ENCODE results near the gene DAD1. TPM values are rescaled to one million over a fixed set of nuclear protein-coding genes. Genes with fewer than 3 reads are reported as not detected.
"Not testable (repeated sequence)": the region's sequence is repeated elsewhere in the genome, so short reads cannot be mapped to it uniquely, and the experiment has no call there.

DAD1 gene
- total RNA-seq (2014; rRNA removed; shearing (Covaris generic)): 157 and 227 TPM in 2 replicates

DNA sequence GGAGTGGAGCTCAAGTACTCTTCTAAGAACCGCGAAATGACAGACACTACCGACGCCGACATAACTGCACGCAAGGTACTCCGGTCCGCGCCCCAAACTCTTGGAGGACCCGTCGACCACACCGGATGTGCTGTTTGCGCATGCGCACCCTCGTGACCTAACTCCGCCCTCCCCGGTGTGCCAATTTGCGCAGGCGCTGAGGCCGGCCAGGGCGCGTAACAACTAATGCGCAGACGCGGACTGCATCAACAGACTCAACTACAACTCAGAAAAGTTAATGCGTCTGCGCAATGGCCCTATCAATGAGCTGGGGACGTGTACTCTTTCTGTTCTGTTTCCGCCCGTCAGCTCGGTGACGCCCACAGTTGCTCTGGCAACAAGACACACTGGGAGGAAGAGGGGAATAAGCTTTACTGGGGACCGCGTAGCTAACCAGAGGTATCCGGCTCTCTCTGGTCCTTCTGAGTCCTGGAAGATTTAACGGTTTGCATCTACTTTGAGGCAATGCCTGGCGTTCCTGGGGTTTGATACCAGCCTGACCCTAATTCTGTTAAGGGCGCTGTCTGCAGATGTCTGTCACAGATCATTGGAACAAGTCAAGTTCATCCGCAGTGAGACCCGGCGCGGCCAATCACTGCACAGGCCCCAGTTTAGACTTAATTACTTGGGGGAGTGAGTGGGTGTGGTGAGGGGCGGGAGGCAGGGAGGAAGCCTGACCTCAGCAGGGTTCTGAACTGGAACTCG lies at the start of gene DAD1:
DAD1 (minus strand) TSS at position 129 of the 744 bp plus-strand sequence; CDS start at position 62, 67 bp downstream.
- DNase-seq (ENCODE audit: low spot score): peak; percentile 98

DNA sequence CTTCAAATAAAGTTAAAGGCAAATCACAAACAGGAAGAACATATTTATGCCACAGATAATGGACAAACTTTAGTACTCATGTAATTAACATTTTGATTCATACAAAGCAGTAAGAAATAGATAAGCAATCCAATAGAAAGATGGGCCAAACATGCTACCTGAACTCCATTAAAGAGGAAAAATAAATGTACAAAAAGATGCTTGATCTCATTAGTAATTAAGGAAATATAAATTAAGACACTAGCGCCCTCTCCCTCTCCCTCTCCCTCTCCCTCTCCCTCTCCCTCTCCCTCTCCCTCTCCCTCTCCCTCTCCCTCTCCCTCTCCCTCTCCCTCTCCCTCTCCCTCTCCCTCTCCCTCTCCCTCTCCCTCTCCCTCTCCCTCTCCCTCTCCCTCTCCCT lies 47.0 kb upstream of the DAD1 start:
- DNase-seq (ENCODE audit: low spot score): not testable (repeated sequence)

DNA sequence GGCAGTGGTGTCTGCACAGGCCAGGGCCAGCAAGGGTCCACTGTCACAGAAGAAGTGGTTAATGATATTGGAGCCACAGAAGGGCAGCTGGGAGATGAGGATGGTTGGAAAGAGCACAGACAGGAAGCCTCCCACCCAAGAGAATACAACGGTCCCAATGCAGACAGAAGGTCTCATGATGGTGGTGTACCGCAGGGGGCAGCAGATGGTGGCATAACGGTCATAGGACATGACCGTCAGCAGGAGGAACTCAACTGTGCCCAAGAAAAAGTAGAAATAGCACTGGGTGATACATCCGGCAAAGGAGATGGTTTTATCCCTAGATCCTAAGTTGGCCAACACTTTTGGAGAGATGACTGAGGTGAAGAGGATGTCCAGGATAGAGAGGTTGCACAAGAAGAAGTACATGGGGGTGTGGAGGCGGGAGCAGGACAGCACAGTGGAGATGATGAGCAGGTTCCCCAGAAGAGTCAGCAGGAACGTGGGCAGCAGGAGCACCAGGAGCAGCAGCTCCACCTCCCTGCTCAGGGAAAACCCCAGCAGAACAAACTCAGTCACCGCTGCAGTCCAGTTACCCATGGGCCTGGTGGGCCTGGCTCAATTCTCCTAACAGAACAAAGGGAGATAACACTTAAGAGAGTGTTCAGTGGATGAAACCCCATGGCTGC lies 45.3 kb upstream of the DAD1 start:
- DNase-seq (ENCODE audit: low spot score): no peak

DNA sequence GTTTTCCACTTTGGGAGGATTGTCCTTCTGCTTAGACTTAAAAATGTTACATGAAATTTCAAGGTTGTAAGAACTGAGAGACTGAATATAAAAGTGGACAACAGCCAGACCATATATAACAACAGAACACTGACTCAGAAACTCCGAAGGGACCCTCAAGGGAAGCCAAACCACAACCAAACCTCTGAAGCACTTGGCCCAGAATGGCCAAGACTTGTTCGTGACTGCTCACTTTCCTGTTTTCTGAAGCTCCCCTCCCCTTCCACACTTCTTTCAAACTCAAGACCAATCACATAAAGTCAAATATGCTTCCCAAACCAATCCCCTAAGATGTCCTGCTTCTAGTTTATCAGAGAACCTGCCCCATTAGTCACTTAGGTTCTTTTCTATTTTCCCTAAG lies 41.5 kb upstream of the DAD1 start:
- no peak for DNase-seq (ENCODE audit: low spot score)

DNA sequence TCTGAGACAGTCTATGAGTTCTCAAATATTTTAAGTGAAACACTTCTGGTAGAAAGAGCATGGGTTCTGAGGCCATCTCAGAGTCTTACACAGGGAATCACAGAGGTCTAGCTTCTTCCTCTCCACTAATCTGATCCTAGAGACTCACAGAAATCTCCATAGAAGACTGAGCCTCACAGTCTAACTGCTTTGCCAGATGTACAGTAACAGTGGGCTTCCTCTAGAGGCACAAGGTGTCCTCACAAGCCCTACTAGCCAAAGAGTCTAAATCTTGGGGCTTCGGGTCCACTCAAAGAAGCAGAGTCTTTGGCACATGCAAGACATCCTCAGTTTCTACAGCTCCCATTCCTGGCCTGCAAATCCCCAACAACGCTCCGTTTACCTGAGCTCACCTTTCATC lies 41.0 kb upstream of the DAD1 start:
- DNase-seq (ENCODE audit: low spot score): no peak

DNA sequence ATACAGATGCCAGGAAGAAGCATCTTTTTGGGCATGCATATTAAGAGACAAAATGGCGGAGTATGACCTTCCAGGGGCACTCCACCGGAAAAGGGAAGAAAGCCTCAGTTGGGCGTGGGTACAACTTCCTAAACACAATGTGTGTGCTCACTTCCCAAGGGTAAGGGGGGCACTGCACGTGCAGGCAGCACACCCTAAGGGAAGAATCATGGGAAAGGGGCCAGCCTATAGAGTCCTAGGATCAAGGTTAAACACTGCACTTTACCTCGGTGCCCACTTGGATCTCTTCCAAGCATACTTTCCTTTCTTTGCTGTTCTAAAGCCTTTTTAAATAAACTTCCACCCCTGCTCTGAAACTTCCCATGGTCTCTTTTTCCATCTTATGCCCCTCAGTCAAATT lies 40.3 kb upstream of the DAD1 start:
- DNase-seq (ENCODE audit: low spot score): no peak

DNA sequence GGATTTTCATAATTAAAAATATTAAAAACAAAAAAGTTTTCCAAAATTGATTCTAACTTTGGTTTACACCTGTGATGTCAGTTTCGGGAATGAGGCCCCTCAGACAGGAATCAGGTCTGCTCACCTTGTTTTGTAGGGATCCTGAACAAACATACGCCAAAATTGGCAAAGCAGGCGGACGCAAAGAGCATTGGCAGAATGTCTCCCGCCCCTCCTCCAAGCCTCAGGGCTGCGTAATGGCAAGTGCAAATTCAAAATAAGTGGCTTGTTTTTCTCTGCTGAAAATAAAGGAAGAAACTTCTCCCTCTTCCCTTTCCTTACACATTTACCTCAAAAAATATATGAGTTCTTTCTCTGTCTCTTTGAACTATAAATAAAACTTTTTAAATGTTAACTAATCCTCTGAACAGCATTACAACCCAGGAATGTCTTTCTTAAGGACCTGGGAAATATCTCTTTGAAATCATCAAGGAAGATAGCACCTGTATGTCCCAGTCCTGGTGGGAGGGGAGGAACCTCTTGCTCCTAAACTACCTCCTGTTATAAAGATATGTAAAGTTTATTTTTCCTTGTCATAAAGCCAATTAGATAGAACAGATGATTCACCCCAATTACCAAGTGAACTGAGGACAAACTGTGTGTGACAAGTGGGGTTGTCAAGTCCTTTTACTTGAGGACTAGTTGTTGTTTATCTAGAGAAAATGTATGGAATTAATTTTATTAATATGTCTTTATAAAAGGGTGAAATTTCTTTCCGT lies 38.7 kb upstream of the DAD1 start:
- DNase-seq (ENCODE audit: low spot score): no peak

DNA sequence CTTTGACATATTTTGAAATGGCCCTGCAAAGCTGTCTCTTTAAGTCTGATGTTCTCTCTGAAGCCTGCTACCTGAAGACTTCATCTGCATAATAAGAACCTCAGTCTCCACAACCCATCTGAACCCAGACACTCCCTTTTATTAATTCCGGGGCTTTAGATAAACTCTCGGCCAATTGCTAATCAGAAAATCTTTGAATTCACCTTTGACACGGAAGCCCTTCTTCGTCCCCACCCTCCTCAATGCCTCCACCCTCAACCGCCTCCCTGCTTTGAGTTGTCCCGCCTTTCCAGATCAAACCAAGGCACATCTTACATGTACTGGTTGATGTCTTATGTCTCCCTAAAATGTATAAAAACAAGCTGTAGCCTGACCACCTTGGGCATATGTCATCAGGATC lies 37.6 kb upstream of the DAD1 start:
- DNase-seq (ENCODE audit: low spot score): no peak

DNA sequence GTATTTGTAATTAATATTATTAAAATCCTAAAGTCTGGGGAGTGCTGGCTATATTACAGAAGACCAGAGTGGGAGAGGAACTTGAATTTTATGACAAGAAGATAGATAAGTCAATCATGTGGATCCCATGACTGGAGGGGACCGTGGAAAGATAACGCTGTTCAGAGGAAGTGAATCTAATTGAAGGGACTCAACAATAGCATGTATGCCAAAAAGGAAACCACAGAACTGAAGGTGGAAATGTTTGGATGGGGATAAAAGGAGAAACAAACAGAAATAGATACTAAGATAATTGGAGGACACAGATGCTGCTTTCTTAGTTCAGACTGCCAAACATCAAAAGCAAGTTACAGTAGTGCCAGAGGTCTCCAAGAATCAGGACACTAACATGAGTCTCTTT lies 34.0 kb upstream of the DAD1 start:
- DNase-seq (ENCODE audit: low spot score): no peak

DNA sequence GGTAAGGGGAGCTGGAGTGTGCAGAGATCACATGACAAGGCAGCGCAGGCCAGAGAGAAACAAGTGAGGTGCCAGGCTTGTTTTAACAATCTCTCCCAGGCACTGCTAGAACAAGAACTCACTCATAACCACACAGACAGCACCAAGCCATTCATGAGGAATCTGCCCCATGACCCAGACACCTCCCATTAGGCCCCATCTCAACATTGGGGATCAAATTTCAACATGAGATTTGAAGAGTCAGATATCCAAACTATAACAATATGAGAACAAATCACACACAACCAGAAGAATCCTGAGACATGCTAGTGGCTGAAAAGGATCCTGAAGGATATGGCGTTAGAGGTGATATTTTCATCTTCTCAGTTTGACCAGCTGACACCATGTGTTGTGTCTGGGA lies 33.2 kb upstream of the DAD1 start:
- DNase-seq (ENCODE audit: low spot score): no peak

DNA sequence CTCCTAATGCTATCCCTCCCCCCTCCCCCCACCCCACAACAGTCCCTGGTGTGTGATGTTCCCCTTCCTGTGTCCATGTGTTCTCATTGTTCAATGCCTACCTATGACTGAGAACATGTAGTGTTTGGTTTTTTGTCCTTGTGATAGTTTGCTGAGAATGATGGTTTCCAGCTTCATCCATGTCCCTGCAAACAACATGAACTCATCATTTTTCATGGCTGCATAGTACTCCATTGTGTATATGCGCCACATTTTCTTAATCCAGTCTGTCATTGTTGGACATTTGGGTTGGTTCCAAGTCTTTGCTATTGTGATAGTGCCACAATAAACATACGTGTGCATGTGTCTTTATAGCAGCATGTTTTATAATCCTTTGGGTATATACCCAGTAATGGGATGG lies 26.7 kb upstream of the DAD1 start:
- DNase-seq (ENCODE audit: low spot score): not testable (repeated sequence)

DNA sequence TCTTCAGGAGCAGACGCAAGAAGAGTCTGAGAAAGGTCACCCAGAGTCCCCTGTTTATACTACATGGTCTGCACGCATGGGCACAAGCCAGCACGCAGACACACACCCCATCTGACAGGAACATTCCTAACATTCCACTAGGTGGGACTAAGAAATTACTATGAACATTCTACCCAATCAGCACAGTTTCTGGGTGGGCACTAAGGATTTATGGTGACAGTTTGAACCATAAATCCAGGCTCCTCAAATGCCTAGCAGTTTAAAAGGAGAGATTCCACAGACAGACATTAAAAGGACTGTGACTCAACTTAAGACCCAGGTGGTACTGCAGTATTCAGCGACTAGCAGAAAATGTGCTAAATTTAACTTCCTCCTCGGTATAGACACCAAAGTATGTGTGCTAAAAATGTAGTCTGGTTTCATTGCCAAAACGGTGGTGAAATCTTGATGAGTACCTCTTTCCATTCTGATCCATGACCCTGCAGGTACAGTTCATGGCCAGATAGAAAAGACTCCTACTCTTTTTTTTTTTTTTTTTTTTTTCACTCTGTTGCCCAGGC lies 25.3 kb upstream of the DAD1 start:
- DNase-seq (ENCODE audit: low spot score): peak; percentile 96

DNA sequence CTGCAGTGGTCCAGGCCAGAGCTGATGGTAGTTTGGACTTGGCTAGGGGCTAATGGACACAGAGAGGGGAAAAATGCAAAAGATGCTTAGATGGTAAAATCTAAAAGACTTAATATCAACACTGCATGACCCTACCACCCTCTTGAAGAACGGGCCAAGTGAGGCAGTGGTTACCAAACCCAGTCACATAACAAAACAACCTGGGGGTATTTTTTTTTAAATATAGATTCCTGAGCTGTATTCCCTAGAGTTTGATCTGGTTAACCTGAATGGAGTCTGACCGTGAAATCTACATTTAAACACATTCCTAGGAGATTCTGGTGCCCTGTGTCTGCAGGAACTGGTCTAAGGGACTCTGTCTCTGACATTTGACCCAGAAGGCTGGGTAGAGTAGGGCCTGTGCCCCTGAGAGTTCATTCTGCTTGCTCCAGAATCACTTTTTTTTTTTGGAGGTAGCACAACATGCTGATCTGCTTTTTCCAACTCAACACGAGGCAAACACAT lies 24.8 kb upstream of the DAD1 start:
- no peak for DNase-seq (ENCODE audit: low spot score)

DNA sequence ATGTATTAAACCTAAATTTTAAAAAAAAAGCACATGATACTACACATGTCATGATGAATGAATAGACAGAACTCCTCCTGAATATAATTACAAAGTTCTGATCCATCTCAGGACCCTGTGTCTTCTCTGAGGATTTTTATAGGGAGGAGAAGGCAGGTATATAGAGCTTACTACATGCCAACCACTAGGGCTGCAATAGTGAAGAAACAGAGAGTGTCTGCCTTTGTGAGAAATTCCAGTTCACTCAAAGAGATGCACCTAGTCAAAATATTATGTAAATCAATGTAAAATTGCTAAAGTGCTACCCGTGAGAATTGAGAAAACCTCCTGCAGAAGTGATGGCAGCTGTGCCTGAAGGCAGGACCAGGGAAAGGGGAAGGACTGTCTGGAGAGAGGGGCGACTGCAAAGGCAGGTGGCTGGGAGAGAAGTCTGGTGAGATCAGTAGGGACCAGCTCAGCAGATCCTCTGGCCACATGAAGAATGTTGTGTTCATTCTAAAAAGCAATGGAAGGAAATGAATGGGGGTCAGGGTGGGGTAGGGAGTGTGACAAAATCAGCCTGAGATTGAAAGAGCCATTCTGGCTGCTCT lies 24.2 kb upstream of the DAD1 start:
- no peak for DNase-seq (ENCODE audit: low spot score)

DNA sequence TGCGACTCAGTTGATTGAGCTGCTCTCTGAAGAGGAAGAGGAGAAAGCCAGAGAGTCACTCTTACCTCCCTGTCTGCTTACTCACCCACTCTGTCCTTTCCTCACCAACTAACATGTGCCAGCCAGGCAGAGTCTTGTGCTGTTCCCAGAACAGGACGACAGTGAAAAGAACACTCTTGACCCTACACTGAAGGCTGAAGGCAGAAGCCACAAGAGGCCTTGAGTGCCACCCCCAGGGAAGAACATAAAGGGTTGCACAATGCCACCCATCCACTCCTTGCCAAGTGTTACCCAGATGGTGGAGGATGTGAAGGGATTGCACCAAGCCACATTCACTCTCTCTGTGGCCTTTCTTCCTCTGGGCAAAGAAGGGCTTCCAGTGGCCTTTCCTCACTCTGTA lies 21.9 kb upstream of the DAD1 start:
- no peak for DNase-seq (ENCODE audit: low spot score)

DNA sequence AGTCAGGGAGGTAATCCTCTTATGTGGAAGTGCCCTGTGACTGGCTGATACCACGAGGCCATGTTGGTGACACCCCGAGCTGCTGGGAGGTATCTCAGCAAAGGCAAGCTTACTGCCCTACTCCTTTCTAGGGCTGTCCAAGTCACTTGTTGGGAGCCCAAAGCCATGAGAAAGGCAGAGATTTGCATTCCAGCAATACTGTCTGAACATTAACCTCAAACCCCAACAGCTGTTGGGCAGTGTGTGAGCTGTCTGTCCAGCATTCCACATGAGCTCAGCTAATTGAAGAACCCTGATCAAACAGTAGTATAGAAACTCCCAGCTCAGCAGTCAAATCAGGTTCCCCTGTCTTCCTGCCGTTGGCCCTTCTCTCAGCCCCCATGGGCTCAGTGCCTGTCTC lies 18.3 kb upstream of the DAD1 start:
- DNase-seq (ENCODE audit: low spot score): no peak

DNA sequence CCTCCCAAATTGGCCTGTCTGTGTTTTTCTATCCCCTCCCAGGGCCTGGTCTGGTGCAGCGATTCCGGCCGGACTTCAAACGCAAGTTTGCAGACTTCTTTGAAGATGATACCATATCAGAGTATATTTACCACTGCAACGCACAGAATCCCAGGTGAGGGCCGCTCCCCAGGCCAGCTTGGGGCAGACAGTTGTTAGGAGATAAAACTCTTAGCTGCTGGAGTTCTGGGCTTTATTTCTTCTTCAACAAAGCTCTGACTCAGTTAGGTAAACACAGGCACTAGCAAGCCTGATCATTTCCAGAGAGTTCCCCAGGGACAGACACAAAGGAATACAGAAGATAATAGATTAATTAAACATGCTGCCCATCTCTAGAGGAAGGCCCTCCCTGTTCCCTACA lies 17.4 kb upstream of the DAD1 start:
- DNase-seq (ENCODE audit: low spot score): no peak

DNA sequence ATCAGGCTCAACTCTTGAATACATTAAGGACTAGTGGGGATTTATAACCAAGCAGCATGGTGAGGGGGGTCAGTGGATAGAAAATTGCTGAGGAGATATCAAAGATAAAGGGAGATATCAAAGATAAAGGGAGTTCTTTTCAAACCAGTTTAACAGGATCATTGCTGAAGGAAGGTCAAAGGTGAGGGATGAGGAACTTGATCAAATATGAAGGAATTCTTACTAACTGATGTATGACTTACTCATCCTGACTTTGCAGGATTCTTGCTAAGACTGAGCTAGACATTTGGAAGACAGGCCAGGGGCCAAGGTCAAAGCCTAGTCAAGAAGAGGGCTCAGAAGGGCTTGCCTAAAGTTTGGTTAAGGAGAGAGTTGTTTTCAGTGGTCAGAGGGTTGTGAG lies 13.8 kb upstream of the DAD1 start:
- DNase-seq (ENCODE audit: low spot score): no peak

DNA sequence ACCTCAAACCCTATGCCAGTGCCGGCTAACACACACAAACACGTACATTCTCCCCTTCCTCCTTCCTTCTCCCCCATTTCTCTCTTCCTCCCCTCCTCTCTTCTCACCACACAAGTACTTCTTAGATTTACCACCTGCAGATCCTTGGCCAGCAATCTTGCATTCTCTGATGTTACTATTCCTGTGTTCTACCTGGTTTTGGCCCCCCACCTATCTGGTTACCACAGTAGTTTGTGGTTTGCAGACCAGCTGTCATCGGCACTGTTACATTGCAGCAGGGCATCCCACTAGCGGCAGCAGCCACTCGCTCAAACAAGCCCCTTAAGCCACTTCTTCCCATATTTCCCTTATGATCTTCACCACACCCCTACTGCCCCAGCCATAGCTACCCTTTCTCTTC lies 13.0 kb upstream of the DAD1 start:
- no peak for DNase-seq (ENCODE audit: low spot score)

DNA sequence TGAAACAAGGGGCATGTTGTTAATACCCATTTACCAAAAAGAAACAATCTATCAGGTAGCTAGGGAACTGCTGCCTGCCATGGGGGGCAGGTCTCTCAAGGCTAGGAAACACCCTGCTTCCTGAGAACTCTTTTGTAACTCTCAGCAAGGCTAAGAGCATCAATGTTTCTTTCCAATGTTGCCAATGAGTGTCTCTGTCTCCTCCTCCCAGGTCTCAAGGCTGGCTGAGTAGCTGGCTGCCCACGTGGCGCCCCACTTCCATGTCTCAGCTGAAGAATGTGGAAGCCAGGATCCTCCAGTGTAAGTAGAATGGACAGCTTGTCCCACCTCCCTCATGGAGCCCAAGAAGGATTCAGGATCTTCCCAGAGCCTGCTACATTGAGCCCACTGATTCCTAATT lies 12.4 kb upstream of the DAD1 start:
- DNase-seq (ENCODE audit: low spot score): no peak

DNA sequence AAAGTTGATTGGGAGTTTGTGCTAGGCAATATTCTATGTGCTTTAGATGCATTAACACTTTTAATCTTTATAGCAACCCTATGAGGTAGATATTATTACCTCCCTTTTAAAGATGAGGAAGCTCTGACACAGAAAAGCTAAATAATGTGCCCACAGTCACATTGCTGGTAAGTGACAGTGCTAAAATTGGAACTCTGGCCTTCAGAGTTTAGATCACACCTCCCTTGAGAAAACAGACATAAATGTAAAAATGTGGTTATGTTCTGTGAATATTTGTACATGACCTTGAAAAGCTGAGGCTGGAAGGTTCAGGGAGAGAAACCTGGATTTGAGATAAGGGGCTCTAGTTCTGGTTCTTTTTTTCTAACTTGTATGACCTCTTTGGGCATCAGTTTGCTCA lies 11.0 kb upstream of the DAD1 start:
- DNase-seq (ENCODE audit: low spot score): no peak

DNA sequence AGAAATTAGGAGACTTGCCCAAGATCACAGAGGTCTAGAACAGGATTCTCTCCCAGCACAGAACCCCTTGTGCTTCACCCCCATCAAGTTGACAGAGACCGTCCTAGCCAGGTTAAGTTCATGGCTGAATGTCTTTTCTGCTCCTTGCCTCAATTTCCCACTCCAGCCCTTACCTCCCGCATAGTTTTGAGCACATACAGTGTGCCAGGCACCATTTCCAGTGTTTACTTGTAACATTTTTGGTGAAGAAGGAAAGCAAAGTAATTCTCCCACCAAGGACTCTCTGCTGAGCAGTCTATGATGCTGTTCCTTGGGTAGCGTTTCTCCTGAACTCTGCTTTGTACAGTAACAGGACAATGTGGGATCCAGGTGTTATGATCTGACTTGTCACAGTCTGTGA lies 10.3 kb upstream of the DAD1 start:
- DNase-seq (ENCODE audit: low spot score): no peak

Measured in A172 (cell line).